GM12801 (cell line): Measurements from ENCODE around the gene RERE.

Experiments
- TF ChIP-seq, protein P1 (sequence below): IDR thresholded peaks from one replicate; pipeline ENCODE4 v1.5.1; 2011; ENCODE audit warnings: control low read depth; ENCODE audit not compliant: insufficient read length; ENCODE audit errors: extremely low read depth

The RERE gene

DNA sequence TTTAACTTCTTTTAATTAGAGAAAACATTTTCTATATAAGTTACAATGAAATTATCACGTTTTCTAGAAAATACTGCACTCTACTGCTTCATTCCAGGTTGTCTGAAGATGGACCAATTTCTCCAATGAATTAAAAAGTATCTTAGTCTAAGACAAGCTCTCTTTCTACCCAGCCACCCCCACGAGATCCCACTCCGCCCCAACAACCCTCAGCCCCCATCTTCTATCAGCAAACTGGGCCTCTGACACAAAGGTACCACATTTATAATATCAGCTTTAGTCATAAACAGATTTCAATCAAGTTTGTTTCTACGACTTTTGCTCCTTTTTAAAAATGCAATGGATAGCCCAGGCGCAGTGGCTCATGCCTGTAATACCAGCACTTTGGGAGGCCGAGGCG, 117.8 kb downstream of the RERE start:
- TF ChIP-seq, protein P1, sequence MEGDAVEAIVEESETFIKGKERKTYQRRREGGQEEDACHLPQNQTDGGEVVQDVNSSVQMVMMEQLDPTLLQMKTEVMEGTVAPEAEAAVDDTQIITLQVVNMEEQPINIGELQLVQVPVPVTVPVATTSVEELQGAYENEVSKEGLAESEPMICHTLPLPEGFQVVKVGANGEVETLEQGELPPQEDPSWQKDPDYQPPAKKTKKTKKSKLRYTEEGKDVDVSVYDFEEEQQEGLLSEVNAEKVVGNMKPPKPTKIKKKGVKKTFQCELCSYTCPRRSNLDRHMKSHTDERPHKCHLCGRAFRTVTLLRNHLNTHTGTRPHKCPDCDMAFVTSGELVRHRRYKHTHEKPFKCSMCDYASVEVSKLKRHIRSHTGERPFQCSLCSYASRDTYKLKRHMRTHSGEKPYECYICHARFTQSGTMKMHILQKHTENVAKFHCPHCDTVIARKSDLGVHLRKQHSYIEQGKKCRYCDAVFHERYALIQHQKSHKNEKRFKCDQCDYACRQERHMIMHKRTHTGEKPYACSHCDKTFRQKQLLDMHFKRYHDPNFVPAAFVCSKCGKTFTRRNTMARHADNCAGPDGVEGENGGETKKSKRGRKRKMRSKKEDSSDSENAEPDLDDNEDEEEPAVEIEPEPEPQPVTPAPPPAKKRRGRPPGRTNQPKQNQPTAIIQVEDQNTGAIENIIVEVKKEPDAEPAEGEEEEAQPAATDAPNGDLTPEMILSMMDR, result no peak

DNA sequence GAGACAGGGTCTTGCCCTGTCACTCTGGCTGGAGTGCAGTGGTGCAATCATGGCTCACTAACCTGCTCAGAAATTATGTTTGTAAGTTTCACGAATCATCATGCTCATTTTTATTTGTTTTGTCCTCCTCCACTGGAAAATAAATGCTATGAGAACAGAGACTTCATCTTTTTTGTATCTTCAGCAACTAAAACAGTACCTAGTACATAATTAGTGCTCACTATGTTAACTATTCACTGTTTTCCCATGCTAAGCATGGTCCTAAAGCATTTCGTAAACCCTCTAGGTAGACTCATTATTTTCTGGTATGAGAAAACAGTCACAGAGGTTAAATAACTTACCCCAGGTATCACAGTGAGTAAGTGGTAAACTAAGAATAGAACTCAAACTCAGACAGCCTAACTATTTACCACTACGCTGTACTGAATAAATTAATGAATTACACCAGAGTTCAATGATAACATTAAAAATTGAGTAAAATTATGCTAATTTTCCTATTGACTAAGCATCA, 118.4 kb downstream of the RERE start:
- TF ChIP-seq, protein P1, result no peak

DNA sequence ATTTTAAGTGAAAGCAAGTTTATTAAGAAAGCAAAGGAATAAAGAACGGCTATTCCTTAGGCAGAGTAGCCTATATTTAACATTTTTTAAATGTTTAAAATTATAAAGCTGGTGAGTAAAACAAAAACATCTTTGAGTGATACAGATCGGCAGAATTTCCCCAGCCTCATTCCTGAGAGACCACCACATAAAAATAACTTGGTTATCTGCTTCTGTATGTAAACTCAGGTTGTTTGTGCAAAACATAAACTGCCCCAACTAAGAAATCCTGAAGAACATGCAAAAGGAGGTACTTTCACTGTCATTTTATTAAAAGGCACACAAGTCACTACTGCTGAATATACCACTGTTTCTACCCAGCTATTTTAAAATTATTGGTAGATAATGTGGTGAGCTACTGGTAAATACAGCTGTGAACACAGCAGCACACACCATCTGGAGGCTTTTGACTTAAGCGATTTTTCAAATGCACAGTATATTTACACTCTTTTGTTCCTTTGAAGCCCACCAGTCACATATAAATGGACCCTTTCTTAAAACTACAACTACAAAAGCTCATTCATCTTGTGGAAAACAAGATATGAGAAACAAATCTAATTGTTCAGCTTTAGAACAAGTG, 119.3 kb downstream of the RERE start:
- TF ChIP-seq, protein P1, result no peak

DNA sequence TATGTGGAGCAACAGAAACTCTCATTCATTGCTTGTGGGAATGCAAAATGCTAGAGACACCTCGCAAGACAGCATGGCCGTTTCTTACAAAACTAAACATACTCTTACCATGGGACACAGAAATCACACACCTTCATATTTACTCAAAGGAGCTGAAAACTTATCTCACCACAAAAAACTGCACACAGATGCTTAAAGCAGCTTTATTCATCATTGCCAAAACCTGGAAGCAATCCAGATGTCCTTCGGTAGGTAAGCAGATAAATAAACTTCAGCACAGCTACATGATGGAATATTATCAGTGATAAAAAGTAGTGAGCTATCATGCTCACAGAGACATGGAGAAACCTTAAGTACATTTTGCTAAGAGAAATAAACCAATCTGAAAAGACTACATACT, 124.3 kb downstream of the RERE start:
- TF ChIP-seq, protein P1, result no peak

DNA sequence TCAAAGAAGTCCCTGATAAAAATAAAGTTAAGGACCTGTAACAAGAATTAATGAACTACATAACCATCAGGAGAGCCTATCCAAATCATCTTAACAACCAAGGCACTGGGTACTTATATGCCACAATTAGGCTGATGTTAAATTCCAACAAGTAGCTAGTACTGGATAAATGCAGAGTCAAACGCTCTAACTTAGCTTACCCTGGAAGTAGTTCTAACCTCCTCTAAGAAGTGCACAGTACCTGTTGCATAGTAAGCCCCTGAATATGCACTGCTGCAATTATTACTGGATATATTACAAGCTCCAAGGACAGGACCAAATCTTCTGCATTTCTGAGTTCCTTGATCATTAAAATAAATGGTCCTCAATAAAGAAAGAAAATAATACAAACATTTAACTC, 125.8 kb downstream of the RERE start:
- TF ChIP-seq, protein P1, result no peak

DNA sequence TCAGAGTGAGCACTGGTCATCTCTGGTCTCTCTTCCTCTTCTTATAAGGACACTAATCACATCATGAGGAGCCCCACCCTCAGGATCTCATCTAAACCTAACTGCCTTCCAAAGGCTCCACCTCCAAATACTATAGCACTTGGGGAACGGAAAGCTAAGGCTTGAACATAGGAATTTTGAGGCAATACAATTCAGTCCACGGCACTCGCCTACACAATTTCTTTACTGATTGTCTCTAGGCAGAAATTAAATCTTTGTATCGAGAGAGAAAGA, 127.3 kb downstream of the RERE start:
- TF ChIP-seq, protein P1, result no peak

DNA sequence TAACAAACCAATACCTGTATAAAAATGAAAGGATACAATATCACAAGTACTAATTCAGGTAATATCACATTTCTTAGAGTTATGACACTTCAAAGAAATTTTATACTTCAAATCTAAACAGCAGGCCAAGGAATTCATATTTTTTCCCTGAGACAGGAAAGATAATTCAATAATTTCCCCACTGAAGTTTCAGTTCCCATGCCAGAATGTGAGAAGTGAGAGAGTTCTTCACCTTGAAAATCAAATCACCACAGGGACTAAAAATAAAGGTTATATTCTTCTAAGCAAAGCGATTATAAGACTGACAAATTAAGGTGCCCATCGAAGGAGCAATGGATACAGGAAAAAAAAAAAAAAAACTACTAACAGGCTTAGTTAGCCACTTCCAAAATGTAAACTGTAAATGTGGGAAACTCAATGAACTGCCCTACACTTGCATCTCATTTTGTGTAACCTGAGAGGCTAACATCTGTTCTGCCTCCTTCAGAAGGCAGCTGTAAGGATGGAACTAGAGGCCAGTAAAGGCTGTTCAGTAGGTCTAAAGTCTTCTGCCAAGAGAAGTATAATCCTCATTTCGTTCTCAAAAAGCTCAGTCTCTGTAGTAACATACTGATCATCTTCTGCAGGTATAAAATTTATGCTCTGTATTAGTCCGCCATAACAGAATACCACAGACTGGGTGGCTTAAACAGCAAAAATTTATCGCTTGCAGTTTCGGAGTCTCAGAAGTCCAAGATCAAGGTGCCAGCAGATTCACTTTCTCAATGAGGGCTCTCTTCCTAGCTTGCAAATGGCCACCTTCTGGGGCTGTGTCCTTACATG, 127.8 kb downstream of the RERE start:
- TF ChIP-seq, protein P1, result no peak
